HFF-Myc (cell line): ENCODE data around the gene ALOX12B.

Source experiments
- DNase-seq: peaks from one replicate; pipeline ENCODE4 v3.0.0-alpha.2; 2011; ENCODE audit warnings: low read depth; ENCODE audit errors: extremely low read depth
- H3K4me3 ChIP-seq: replicated peaks from 2 replicates; pipeline ENCODE4 v1.5.1; 2011; ENCODE audit warnings: low read depth, mild to moderate bottlenecking, control low read depth, low read length
- CTCF ChIP-seq: IDR thresholded peaks from 2 replicates; pipeline ENCODE4 v1.5.1; 2012; ENCODE audit warnings: mild to moderate bottlenecking, low read depth, low read length, control low read depth; ENCODE audit errors: missing control alignments

ALOX12B gene

GRCh38 chr17:8125947-8126490 is 38.5 kb upstream of the ALOX12B start:
- H3K4me3 ChIP-seq: peak overlapping the region; percentile 60
- no peak for DNase-seq
- no peak for TF ChIP-seq CTCF

GRCh38 chr17:8125154-8125946 is 37.8 kb upstream of the ALOX12B start:
- peak overlapping the region; percentile 60 for H3K4me3 ChIP-seq
- no peak for TF ChIP-seq CTCF
- no peak for DNase-seq

- no peak for DNase-seq
- H3K4me3 ChIP-seq: peak overlapping the region; percentile 60
- no peak for TF ChIP-seq CTCF
Observed at GRCh38 chr17:8124350-8125153, 37.0 kb upstream of the ALOX12B start.

- no peak for DNase-seq
- TF ChIP-seq CTCF: no peak
- peak within 1 kb of the TSS; percentile 60 for H3K4me3 ChIP-seq
Observed at GRCh38 chr17:8123695-8124349, 36.3 kb upstream of the ALOX12B start, which contains the start of gene HES7. TSS of gene HES7 (minus strand) at chr17:8124106. CDS start at chr17:8124084, 22 bp downstream.

- DNase-seq: no peak
- TF ChIP-seq CTCF: no peak
- peak overlapping the region; percentile 60 for H3K4me3 ChIP-seq
Observed at GRCh38 chr17:8122924-8123694, 35.6 kb upstream of the ALOX12B start.
